Measurements from ENCODE around the gene PITPNC1.
"Not testable (repeated sequence)": the region's sequence is repeated elsewhere in the genome, so short reads cannot be mapped to it uniquely, and the experiment has no call there.

Gene PITPNC1

GRCh38 chr17:67378454-67379250, 1.6 kb downstream of the PITPNC1 start:
- no peak for TF ChIP-seq CTCF (conservative IDR thresholded peaks at IDR 0.05; ENCODE audit: control insufficient read depth, insufficient read depth, low read depth, low read length)
- peak overlapping the region; percentile 70 for H3K4me3 ChIP-seq (ENCODE audit: control insufficient read depth, low read depth, low read length)
- peak; percentile 84 for DNase-seq (ENCODE audit: low read depth)

GRCh38 chr17:67379251-67379630, 2.2 kb downstream of the PITPNC1 start:
- no peak for DNase-seq (ENCODE audit: low read depth)
- peak overlapping the region; percentile 41 for H3K4me3 ChIP-seq (ENCODE audit: control insufficient read depth, low read depth, low read length)
- TF ChIP-seq CTCF (conservative IDR thresholded peaks at IDR 0.05; ENCODE audit: control insufficient read depth, insufficient read depth, low read depth, low read length) = no peak

GRCh38 chr17:67381929-67382257, 4.8 kb downstream of the PITPNC1 start:
- no peak for DNase-seq (ENCODE audit: low read depth)
- TF ChIP-seq CTCF (conservative IDR thresholded peaks at IDR 0.05; ENCODE audit: control insufficient read depth, insufficient read depth, low read depth, low read length) = no peak
- no peak overlapping the region for H3K4me3 ChIP-seq (ENCODE audit: control insufficient read depth, low read depth, low read length)

GRCh38 chr17:67385122-67385988, 8.3 kb downstream of the PITPNC1 start:
- TF ChIP-seq CTCF (conservative IDR thresholded peaks at IDR 0.05; ENCODE audit: control insufficient read depth, insufficient read depth, low read depth, low read length) = no peak
- no peak for DNase-seq (ENCODE audit: low read depth)
- H3K4me3 ChIP-seq (ENCODE audit: control insufficient read depth, low read depth, low read length) = no peak overlapping the region

GRCh38 chr17:67386965-67387551, 10.0 kb downstream of the PITPNC1 start:
- peak; percentile 76 for DNase-seq (ENCODE audit: low read depth)
- TF ChIP-seq CTCF (conservative IDR thresholded peaks at IDR 0.05; ENCODE audit: control insufficient read depth, insufficient read depth, low read depth, low read length) = peak; percentile 88
- H3K4me3 ChIP-seq (ENCODE audit: control insufficient read depth, low read depth, low read length) = no peak overlapping the region

- not testable (repeated sequence) for H3K4me3 ChIP-seq (ENCODE audit: control insufficient read depth, low read depth, low read length); DNase-seq (ENCODE audit: low read depth)
These were observed 11.5 kb downstream of the PITPNC1 start for GRCh38 chr17:67388536-67388935.

GRCh38 chr17:67388986-67389385, 11.9 kb downstream of the PITPNC1 start:
- H3K4me3 ChIP-seq (ENCODE audit: control insufficient read depth, low read depth, low read length) = no peak overlapping the region
- TF ChIP-seq CTCF (conservative IDR thresholded peaks at IDR 0.05; ENCODE audit: control insufficient read depth, insufficient read depth, low read depth, low read length) = no peak
- no peak for DNase-seq (ENCODE audit: low read depth)

All from fibroblast of mammary gland (primary cell).